Measurements from ENCODE around the gene SYCP2. TPM values are rescaled to one million over a fixed set of nuclear protein-coding genes. Genes with fewer than 3 reads are reported as not detected.
"Not testable (repeated sequence)": the region's sequence is repeated elsewhere in the genome, so short reads cannot be mapped to it uniquely, and the experiment has no call there.

SYCP2 gene
- total RNA-seq, 1 experiment from 2014 or later, result 1.3 TPM

- no peak for DNase-seq (ENCODE audit: extremely low read depth, low read depth)
Observed at GRCh38 chr20:59908855-59909254, 24.6 kb downstream of the SYCP2 start.

GRCh38 chr20:59903621-59904020, 29.8 kb downstream of the SYCP2 start:
- no peak for DNase-seq (ENCODE audit: extremely low read depth, low read depth)

- DNase-seq (ENCODE audit: extremely low read depth, low read depth), result no peak
Observed at GRCh38 chr20:59902470-59902869, 31.0 kb downstream of the SYCP2 start.

- no peak for DNase-seq (ENCODE audit: extremely low read depth, low read depth)
Observed at GRCh38 chr20:59895908-59896307, 37.5 kb downstream of the SYCP2 start.

GRCh38 chr20:59891581-59891980, 41.9 kb downstream of the SYCP2 start:
- DNase-seq (ENCODE audit: extremely low read depth, low read depth), result no peak

GRCh38 chr20:59890035-59890434, 43.4 kb downstream of the SYCP2 start:
- DNase-seq (ENCODE audit: extremely low read depth, low read depth), result not testable (repeated sequence)

GRCh38 chr20:59888050-59888449, 45.4 kb downstream of the SYCP2 start:
- no peak for DNase-seq (ENCODE audit: extremely low read depth, low read depth)

GRCh38 chr20:59884494-59884893, 48.9 kb downstream of the SYCP2 start:
- DNase-seq (ENCODE audit: extremely low read depth, low read depth), result no peak

- DNase-seq (ENCODE audit: extremely low read depth, low read depth), result no peak
Observed at GRCh38 chr20:59880198-59880597, 53.2 kb downstream of the SYCP2 start.

- DNase-seq (ENCODE audit: extremely low read depth, low read depth), result no peak
Observed at GRCh38 chr20:59873409-59873808, 60.0 kb downstream of the SYCP2 start.

GRCh38 chr20:59871096-59871495, 62.3 kb downstream of the SYCP2 start:
- DNase-seq (ENCODE audit: extremely low read depth, low read depth), result no peak

- DNase-seq (ENCODE audit: extremely low read depth, low read depth), result no peak
Observed at GRCh38 chr20:59866338-59866737, 67.1 kb downstream of the SYCP2 start.

- DNase-seq (ENCODE audit: extremely low read depth, low read depth), result no peak
Observed at GRCh38 chr20:59864726-59865125, 68.7 kb downstream of the SYCP2 start.

- no peak for DNase-seq (ENCODE audit: extremely low read depth, low read depth)
Observed at GRCh38 chr20:59863058-59863457, 70.4 kb downstream of the SYCP2 start.

- no peak for DNase-seq (ENCODE audit: extremely low read depth, low read depth)
Observed at GRCh38 chr20:59861401-59861800, 72.0 kb downstream of the SYCP2 start.

GRCh38 chr20:59858425-59858824, 75.0 kb downstream of the SYCP2 start:
- DNase-seq (ENCODE audit: extremely low read depth, low read depth), result no peak

GRCh38 chr20:59857966-59858365, 75.5 kb downstream of the SYCP2 start:
- no peak for DNase-seq (ENCODE audit: extremely low read depth, low read depth)

- not testable (repeated sequence) for DNase-seq (ENCODE audit: extremely low read depth, low read depth)
Observed at GRCh38 chr20:59856941-59857340, 76.5 kb downstream of the SYCP2 start.

GRCh38 chr20:59856526-59856925, 76.9 kb downstream of the SYCP2 start:
- DNase-seq (ENCODE audit: extremely low read depth, low read depth), result not testable (repeated sequence)

GRCh38 chr20:59850018-59850641, 83.3 kb downstream of the SYCP2 start:
- peak; percentile 17 for DNase-seq (ENCODE audit: extremely low read depth, low read depth)

GRCh38 chr20:59848182-59848581, 85.3 kb downstream of the SYCP2 start:
- no peak for DNase-seq (ENCODE audit: extremely low read depth, low read depth)

- no peak for DNase-seq (ENCODE audit: extremely low read depth, low read depth)
Observed at GRCh38 chr20:59845472-59845871, 88.0 kb downstream of the SYCP2 start.

- DNase-seq (ENCODE audit: extremely low read depth, low read depth), result no peak
Observed at GRCh38 chr20:59839400-59839799, 94.0 kb downstream of the SYCP2 start.
